T-cell (primary cell): ENCODE measurements around the gene PRR18. TPM values are rescaled to one million over a fixed set of nuclear protein-coding genes. Genes with fewer than 3 reads are reported as not detected.

Experiments
- ATAC-seq, 4 experiments: fragments of 200-7000 bp in 3 of 4; fragments of 150-1000 bp in 1 of 4; cut with Tn5 transposase; replicated peaks in 1 of 4; 1 replicate in 3 of 4; 2 replicates in 1 of 4; pipeline ENCODE4 v1.10.0; 2021; ENCODE audit warnings: moderate library complexity in 3 of 4, mild to moderate bottlenecking in 2 of 4, moderate number of reproducible peaks in 1 of 4
- CTCF ChIA-PET, 2 donors: fragments of 300-600 bp; sonication (Branson Sonifier 250); formaldehyde crosslinking; loops; one replicate each; lab custom pipeline; 2022; ENCODE audit warnings: antibody characterized with exemption in 2 of 2; lab: Charles Lee
- POLR2A ChIA-PET, 2 donors: fragments of 300-600 bp; sonication (Branson Sonifier 250); formaldehyde crosslinking; loops; one replicate each; lab custom pipeline; 2022; ENCODE audit warnings: antibody characterized with exemption in 2 of 2; lab: Charles Lee
- DNase-seq, 35 experiments: peaks; one replicate each; pipeline versions ENCODE4 v3.0.0 to v3.0.0-alpha.2; 2013 to 2023
- H3K27ac ChIP-seq: one replicate; pipeline ENCODE4 v1.5.1; 2013; ENCODE audit warnings: low read length
- H3K27me3 ChIP-seq, 2 experiments: replicated peaks in 1 of 2; 1 replicate in 1 of 2; 2 replicates in 1 of 2; pipeline versions ENCODE4 v1.6.1 to v1.7.0; 2013; ENCODE audit warnings: low read length in 1 of 2, mixed read lengths in 1 of 2; ENCODE audit not compliant: control insufficient read depth in 2 of 2, insufficient read depth in 2 of 2; ENCODE audit errors: extremely low read depth in 1 of 2
- H3K36me3 ChIP-seq, 2 donors: 1 replicate in 1 of 2; 2 replicates in 1 of 2; pipeline versions ENCODE4 v1.6.1 to v1.7.0; 2013; ENCODE audit warnings: low read length in 1 of 2; ENCODE audit not compliant: control insufficient read depth in 2 of 2, insufficient read depth in 1 of 2; ENCODE audit errors: extremely low read depth in 1 of 2
- H3K4me1 ChIP-seq, 2 experiments: 1 replicate in 1 of 2; 2 replicates in 1 of 2; pipeline versions ENCODE4 v1.6.1 to v1.7.0; 2013; ENCODE audit warnings: low read length in 2 of 2, mixed read lengths in 1 of 2; ENCODE audit not compliant: insufficient read depth in 2 of 2, control insufficient read depth in 1 of 2; ENCODE audit errors: extremely low read depth in 1 of 2
- H3K4me3 ChIP-seq, 2 donors: 1 replicate in 1 of 2; 2 replicates in 1 of 2; pipeline versions ENCODE4 v1.5.1 to v1.7.0; 2013; ENCODE audit warnings: mild to moderate bottlenecking in 2 of 2, low read length in 1 of 2, moderate library complexity in 1 of 2; ENCODE audit not compliant: control insufficient read depth in 1 of 2; ENCODE audit errors: extremely low read depth in 1 of 2
- H3K9me3 ChIP-seq: 2 replicates; pipeline ENCODE4 v1.7.0; 2013
- H3K27ac Mint-ChIP-seq, 2 donors: one replicate each; pipeline ENCODE4 v1.8.0; 2020 to 2021; ENCODE audit warnings: mild to moderate bottlenecking in 2 of 2, mixed read lengths in 2 of 2
- H3K27me3 Mint-ChIP-seq, 2 donors: one replicate each; pipeline ENCODE4 v1.8.0; 2021 to 2022; ENCODE audit warnings: mixed read lengths in 2 of 2
- H3K36me3 Mint-ChIP-seq: one replicate; pipeline ENCODE4 v1.8.0; 2021; ENCODE audit warnings: mixed read lengths
- H3K4me1 Mint-ChIP-seq, 3 donors: one replicate each; pipeline ENCODE4 v1.8.0; 2020 to 2022; ENCODE audit warnings: mixed read lengths in 3 of 3, mild to moderate bottlenecking in 1 of 3
- H3K4me3 Mint-ChIP-seq, 3 donors: one replicate each; pipeline ENCODE4 v1.8.0; 2020 to 2022; ENCODE audit warnings: mild to moderate bottlenecking in 3 of 3, mixed read lengths in 3 of 3, moderate library complexity in 3 of 3
- H3K9me3 Mint-ChIP-seq, 3 donors: one replicate each; pipeline ENCODE4 v1.8.0; 2020 to 2022; ENCODE audit warnings: mixed read lengths in 3 of 3
- WGBS: methylation state at CpG from one replicate; pipeline ENCODE4 v1.1.5; 2013; ENCODE audit warnings: missing lambda C conversion rate; ENCODE audit not compliant: insufficient coverage; 5-methylcytosine and 5-hydroxymethylcytosine counted together
- total RNA-seq, 35 experiments: library from RNA in 6 of 35; stranded (reverse) in 6 of 35; fragments of 120-200 nt in 1 of 35; gene quantifications; one replicate each; pipeline versions ENCODE4 v1.2.1 to v1.2.4 and lab custom pipeline; 2013 to 2026

PRR18 gene
- total RNA-seq, 5 donors from 2014 or later (not counting 1 experiment from before 2014, with no cell fraction given): not detected

GRCh38 chr6:166282394-166283032, 25.7 kb downstream of the PRR18 start:
- DNase-seq (no peak), ATAC-seq (no peak)
- H3K4me1 Mint-ChIP-seq: peaks cover 0 to 4% (median 0%) of the 10 kb centered on the region in 3 donors
- Histone ChIP-seq H3K36me3 (no peaks in the 10 kb centered on the region), H3K27ac (no peak overlapping the region), H3K9me3 (no peaks in the 10 kb centered on the region), H3K4me1 (no peaks in the 10 kb centered on the region), H3K27me3 (peaks cover 0 to 25% of the 10 kb centered on the region in 2 experiments), H3K4me3 (no peak overlapping the region)
- H3K27ac Mint-ChIP-seq: no peak overlapping the region
- H3K36me3 Mint-ChIP-seq: no peaks in the 10 kb centered on the region
- ChIA-PET POLR2A (no interaction called here), CTCF (interaction anchor here (0.5 to 0.6 kb wide), 2 partner anchors 29 to 52 kb away, joined by 4 read pairs; no protein-coding TSS in a partner anchor)
- no peaks in the 10 kb centered on the region for H3K9me3 Mint-ChIP-seq
- WGBS: 80% methylated on average over 5 of the region's 11 CpGs
- no peak overlapping the region for H3K4me3 Mint-ChIP-seq
- peaks cover 6 to 9% of the 10 kb centered on the region in 2 donors for H3K27me3 Mint-ChIP-seq

DNA sequence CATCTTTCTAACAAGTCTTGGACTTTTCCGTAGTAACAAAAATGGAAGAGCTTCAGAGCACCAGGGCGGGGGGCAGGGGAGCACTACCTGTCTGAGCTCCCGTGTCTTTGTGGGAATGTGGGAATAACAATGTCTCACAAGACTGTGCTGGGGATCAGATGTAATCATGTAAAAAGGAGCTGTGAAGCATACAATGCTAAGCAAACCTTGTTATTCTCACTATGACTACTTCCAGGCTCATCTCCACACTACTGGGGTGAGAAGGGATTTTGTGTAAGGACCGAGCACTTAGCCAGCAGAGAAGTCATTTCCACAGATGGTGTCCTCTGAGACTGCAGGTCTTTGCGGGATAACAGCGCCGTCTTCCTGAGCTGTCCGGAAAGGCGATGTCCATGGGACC, 27.1 kb downstream of the PRR18 start:
- no peak for DNase-seq
- 96% methylated on average over 6 of the region's 9 CpGs for WGBS
- no peaks in the 10 kb centered on the region for H3K36me3 Mint-ChIP-seq

GRCh38 chr6:166279393-166279679, 28.9 kb downstream of the PRR18 start:
- Mint-ChIP-seq H3K27ac (no peak overlapping the region), H3K36me3 (no peaks in the 10 kb centered on the region), H3K4me3 (no peak overlapping the region), H3K27me3 (peaks cover 6 to 7% of the 10 kb centered on the region in 2 donors), H3K4me1 (peaks cover 0 to 8% (median 2%) of the 10 kb centered on the region in 3 donors), H3K9me3 (no peaks in the 10 kb centered on the region)
- no peak for DNase-seq
- H3K27me3 ChIP-seq: peaks cover 0 to 23% of the 10 kb centered on the region in 2 experiments
- 100% methylated on average over 1 of the region's 1 CpG for WGBS
- no peaks in the 10 kb centered on the region for H3K36me3 ChIP-seq
- H3K9me3 ChIP-seq: no peaks in the 10 kb centered on the region
- CTCF ChIA-PET: interaction anchor here in 1 of 2 donors (0.6 to 2.9 kb wide), 3 partner anchors 38 to 122 kb away, joined by 3 to 12 read pairs (median 5); no protein-coding TSS in a partner anchor
- peaks cover 0 to 4% of the 10 kb centered on the region in 2 experiments for H3K4me1 ChIP-seq
- H3K27ac ChIP-seq: no peak overlapping the region
- POLR2A ChIA-PET: no interaction called here
- no peak overlapping the region for H3K4me3 ChIP-seq
- ATAC-seq: no peak

More for the DNA sequence above, 27.1 kb downstream of the PRR18 start:
- H3K36me3 ChIP-seq: no peaks in the 10 kb centered on the region
- no peak overlapping the region for H3K4me3 ChIP-seq
- Mint-ChIP-seq H3K4me3 (no peak overlapping the region), H3K27me3 (peaks cover 6 to 9% of the 10 kb centered on the region in 2 donors), H3K27ac (no peak overlapping the region), H3K9me3 (no peaks in the 10 kb centered on the region), H3K4me1 (peaks cover 0 to under 1% (median 0%) of the 10 kb centered on the region in 3 donors)
- peaks cover 0 to 20% of the 10 kb centered on the region in 2 experiments for H3K27me3 ChIP-seq
- H3K27ac ChIP-seq: no peak overlapping the region
- no peaks in the 10 kb centered on the region for H3K4me1 ChIP-seq
- no peak for ATAC-seq
- POLR2A ChIA-PET: no interaction called here
- CTCF ChIA-PET: interaction anchor here (0.7 to 2.9 kb wide), 3 partner anchors 11 to 120 kb away, joined by 3 to 12 read pairs (median 6); no protein-coding TSS in a partner anchor
- no peaks in the 10 kb centered on the region for H3K9me3 ChIP-seq

DNA sequence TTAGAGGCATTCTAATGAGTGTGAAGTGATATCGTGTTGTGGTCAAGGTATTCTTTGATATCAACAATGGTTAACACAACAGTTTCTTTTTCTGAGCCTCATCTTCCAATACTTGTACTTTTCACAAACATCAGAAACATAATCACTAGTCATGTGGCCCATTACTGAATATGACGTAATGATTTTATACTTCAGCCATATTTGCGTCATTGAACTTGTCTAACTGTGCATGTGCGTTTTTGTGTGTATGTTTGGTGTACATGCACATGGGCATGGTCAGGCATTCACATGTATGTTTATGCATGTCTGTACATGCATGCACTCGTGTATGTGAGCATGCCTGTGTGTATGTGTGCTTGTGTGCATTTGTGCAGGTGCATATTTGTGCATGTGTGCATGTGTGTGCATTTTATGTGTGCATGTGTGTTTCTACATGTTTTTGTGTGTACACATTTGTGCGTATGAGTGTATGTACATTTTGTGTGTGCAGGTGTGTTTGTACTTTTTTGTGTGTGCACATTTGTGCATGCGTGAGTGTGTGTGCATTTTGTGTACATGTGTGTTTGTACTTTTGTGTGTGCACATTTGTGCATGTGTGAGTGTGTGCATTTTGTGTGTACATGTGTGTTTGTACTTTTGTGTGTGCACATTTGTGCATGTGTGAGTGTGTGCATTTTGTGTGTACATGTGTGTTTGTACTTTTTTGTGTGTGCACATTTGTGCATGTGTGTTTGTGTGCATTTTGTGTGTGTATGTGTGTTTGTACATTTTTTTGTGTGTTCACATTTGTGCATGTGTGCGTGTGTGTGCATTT, 29.4 kb downstream of the PRR18 start:
- peaks cover 0 to 8% (median 2%) of the 10 kb centered on the region in 3 donors for H3K4me1 Mint-ChIP-seq
- Histone ChIP-seq H3K4me1 (peaks cover 0 to 4% of the 10 kb centered on the region in 2 experiments), H3K27me3 (peaks cover 0 to 18% of the 10 kb centered on the region in 2 experiments), H3K36me3 (no peaks in the 10 kb centered on the region), H3K27ac (no peak overlapping the region), H3K9me3 (no peaks in the 10 kb centered on the region), H3K4me3 (no peak overlapping the region)
- H3K27me3 Mint-ChIP-seq: peaks cover 6 to 7% of the 10 kb centered on the region in 2 donors
- no peak overlapping the region for H3K27ac Mint-ChIP-seq
- DNase-seq: no peak
- no peaks in the 10 kb centered on the region for H3K36me3 Mint-ChIP-seq
- 77% methylated on average over 6 of the region's 8 CpGs for WGBS
- ChIA-PET POLR2A (no interaction called here), CTCF (interaction anchor here in 1 of 2 donors (2.9 kb wide), 1 partner anchor 122 kb away, joined by 12 read pairs; no protein-coding TSS in a partner anchor)
- ATAC-seq: no peak
- no peak overlapping the region for H3K4me3 Mint-ChIP-seq
- H3K9me3 Mint-ChIP-seq: no peaks in the 10 kb centered on the region

DNA sequence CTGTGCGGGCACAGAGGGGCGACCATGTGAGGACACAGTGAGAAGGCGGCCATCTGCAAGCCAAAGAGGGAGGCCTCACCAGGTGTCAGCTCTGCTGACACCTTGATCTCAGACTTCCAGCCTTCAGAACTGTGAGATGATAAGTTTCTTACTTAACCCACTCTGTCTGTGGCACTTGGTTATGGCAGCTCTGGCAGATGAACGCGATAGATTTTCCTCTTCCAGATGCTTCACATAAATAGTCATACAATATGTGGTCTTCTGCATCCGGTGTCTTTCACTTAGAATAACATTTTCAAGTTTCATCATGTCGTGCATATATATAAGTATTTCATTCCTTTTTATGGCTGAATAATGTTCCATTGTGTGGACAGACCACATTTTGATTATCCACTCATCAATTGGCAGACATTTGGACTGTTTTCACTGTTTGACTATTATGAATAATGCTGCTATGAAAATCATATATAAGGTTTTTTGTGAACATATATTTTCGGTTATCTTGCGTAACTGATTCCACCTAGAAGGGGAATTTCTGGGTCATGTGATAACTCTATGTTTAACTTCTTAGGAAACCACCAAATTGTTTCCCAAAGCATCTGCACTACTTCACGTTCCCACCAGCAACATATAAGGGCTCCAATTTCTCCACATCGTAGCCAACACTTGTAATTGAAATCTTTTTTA, 30.2 kb downstream of the PRR18 start:
- H3K9me3 ChIP-seq: no peaks in the 10 kb centered on the region
- no peak for DNase-seq
- H3K27me3 ChIP-seq: peaks cover 0 to 15% of the 10 kb centered on the region in 2 experiments
- no peak overlapping the region for H3K27ac Mint-ChIP-seq
- H3K27ac ChIP-seq: no peak overlapping the region
- peaks cover 0 to 4% of the 10 kb centered on the region in 2 experiments for H3K4me1 ChIP-seq
- H3K4me1 Mint-ChIP-seq: peaks cover 0 to 8% (median 2%) of the 10 kb centered on the region in 3 donors
- H3K36me3 Mint-ChIP-seq: no peaks in the 10 kb centered on the region
- POLR2A ChIA-PET: no interaction called here
- ATAC-seq: no peak
- H3K36me3 ChIP-seq: no peaks in the 10 kb centered on the region
- no peak overlapping the region for H3K4me3 ChIP-seq
- CTCF ChIA-PET: interaction anchor here (0.9 to 1.2 kb wide), 2 partner anchors 13 to 103 kb away, joined by 3 to 4 read pairs; no protein-coding TSS in a partner anchor
- WGBS: 82% methylated on average over 3 of the region's 11 CpGs
- no peaks in the 10 kb centered on the region for H3K9me3 Mint-ChIP-seq
- peaks cover 6 to 7% of the 10 kb centered on the region in 2 donors for H3K27me3 Mint-ChIP-seq
- no peak overlapping the region for H3K4me3 Mint-ChIP-seq

DNA sequence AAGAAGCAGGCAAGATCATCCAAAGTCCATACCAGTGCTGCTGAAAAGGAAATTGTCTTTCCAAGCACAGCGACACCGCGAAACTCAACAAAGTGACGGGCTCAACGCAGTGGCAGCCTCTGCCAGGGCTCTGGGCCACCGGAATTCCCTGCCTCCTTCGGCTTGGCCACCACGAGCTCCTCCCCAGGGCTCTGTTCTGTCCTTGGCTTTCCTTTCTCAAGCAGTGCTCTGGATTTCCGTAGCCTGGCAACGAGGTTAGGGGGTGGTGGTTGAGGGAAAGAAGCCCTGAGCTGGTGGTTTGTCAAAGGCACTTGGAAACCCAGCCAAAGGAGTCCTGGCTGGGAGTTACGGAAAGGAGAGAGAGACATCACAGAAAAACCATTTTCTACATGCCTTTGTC, 31.2 kb downstream of the PRR18 start:
- Mint-ChIP-seq H3K4me3 (no peak overlapping the region), H3K9me3 (no peaks in the 10 kb centered on the region), H3K4me1 (peaks cover 0 to 8% (median 2%) of the 10 kb centered on the region in 3 donors), H3K27me3 (peaks cover 0 to 4% of the 10 kb centered on the region in 2 donors), H3K36me3 (no peaks in the 10 kb centered on the region), H3K27ac (no peak overlapping the region)
- no peaks in the 10 kb centered on the region for H3K9me3 ChIP-seq
- POLR2A ChIA-PET: no interaction called here
- H3K36me3 ChIP-seq: no peaks in the 10 kb centered on the region
- H3K27me3 ChIP-seq: peaks cover 0 to 13% of the 10 kb centered on the region in 2 experiments
- DNase-seq (no peak), ATAC-seq (no peak)
- no peak overlapping the region for H3K27ac ChIP-seq
- CTCF ChIA-PET: interaction anchor here (0.7 to 1.8 kb wide), 6 partner anchors 14 to 1437 kb away, joined by 3 to 6 read pairs (median 4); no protein-coding TSS in a partner anchor
- H3K4me3 ChIP-seq: no peak overlapping the region
- peaks cover 0 to 4% of the 10 kb centered on the region in 2 experiments for H3K4me1 ChIP-seq
- 91% methylated on average over 9 of the region's 11 CpGs for WGBS
